ENCODE measurements around the gene DUSP28. TPM values are rescaled to one million over a fixed set of nuclear protein-coding genes. Genes with fewer than 3 reads are reported as not detected.
A peak's percentile ranks its signal among the peaks of the same experiment; 100 is the strongest.

DUSP28 gene
- total and polyA plus RNA-seq, 2 of the 13 experiments (the other 11 are each of a cell fraction or from before 2014, with no cell fraction given): 5.2 to 8.6 TPM

DNA sequence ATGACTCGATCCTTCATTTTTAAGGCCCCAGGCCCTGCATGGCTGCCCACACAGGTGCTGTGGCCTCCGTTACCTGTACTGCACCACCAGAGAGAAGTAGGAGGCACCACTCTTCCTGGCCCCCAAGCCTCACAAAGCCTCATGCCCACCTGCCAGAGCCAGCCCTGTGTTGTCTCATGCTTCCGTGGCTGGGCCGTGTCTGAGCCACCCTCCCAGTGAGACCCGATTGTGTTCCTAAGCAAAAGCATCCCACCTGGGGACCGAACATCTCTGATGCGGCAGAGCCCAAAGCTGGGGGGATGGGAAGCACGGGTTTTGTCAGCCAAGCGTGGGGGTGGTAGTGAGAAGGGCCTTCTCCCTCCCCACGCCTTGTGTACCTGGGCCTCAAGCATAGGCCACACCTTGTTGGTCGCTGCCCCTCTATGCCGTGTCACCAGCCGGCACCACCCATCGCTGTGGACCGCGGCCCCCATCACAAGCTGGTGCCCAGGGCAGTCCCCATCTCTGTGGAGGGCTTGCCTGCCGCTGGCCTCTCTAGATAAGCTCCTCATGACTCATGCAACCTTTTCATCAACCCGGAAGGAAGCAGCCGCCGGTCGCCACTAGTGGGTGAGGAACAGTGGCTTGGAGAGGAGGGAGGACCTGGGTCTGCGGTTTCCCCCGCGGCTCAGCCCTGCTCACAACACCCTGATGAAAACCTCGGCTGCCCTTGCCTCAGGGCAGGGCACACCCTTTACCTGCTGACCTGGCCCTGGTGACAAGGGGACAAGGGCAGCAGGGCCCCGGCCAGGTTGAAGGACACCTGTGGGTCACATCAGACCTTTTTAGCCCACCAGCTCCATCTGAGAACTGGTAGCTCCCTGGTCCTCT lies 5.4 kb downstream of the DUSP28 start (continued):
- TF ChIP-seq, protein P1, sequence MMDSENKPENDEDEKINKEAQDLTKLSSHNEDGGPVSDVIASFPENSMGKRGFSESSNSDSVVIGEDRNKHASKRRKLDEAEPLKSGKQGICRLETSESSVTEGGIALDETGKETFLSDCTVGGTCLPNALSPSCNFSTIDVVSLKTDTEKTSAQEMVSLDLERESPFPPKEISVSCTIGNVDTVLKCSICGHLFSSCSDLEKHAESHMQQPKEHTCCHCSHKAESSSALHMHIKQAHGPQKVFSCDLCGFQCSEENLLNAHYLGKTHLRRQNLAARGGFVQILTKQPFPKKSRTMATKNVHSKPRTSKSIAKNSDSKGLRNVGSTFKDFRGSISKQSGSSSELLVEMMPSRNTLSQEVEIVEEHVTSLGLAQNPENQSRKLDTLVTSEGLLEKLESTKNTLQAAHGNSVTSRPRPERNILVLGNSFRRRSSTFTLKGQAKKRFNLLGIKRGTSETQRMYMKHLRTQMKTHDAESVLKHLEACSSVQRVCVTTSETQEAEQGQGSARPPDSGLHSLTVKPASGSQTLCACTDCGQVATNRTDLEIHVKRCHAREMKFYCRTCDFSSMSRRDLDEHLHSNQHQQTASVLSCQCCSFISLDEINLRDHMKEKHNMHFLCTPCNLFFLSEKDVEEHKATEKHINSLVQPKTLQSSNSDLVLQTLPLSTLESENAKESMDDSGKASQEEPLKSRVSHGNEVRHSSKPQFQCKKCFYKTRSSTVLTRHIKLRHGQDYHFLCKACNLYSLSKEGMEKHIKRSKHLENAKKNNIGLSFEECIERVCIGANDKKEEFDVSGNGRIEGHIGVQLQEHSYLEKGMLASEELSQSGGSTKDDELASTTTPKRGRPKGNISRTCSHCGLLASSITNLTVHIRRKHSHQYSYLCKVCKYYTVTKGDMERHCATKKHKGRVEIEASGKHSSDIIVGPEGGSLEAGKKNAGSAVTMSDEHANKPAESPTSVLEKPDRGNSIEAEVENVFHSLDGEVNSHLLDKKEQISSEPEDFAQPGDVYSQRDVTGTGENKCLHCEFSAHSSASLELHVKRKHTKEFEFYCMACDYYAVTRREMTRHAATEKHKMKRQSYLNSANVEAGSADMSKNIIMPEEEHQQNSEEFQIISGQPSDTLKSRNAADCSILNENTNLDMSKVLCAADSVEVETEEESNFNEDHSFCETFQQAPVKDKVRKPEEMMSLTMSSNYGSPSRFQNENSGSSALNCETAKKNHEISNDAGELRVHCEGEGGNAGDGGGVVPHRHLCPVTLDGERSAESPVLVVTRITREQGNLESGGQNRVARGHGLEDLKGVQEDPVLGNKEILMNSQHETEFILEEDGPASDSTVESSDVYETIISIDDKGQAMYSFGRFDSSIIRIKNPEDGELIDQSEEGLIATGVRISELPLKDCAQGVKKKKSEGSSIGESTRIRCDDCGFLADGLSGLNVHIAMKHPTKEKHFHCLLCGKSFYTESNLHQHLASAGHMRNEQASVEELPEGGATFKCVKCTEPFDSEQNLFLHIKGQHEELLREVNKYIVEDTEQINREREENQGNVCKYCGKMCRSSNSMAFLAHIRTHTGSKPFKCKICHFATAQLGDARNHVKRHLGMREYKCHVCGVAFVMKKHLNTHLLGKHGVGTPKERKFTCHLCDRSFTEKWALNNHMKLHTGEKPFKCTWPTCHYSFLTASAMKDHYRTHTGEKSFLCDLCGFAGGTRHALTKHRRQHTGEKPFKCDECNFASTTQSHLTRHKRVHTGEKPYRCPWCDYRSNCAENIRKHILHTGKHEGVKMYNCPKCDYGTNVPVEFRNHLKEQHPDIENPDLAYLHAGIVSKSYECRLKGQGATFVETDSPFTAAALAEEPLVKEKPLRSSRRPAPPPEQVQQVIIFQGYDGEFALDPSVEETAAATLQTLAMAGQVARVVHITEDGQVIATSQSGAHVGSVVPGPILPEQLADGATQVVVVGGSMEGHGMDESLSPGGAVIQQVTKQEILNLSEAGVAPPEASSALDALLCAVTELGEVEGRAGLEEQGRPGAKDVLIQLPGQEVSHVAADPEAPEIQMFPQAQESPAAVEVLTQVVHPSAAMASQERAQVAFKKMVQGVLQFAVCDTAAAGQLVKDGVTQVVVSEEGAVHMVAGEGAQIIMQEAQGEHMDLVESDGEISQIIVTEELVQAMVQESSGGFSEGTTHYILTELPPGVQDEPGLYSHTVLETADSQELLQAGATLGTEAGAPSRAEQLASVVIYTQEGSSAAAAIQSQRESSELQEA (CRISPR knock-in tag; IDR thresholded peaks at IDR 0.05; ENCODE audit: not compliant biosample characterization): no peak
- TF ChIP-seq MZF1 (CRISPR knock-in tag; IDR thresholded peaks at IDR 0.05; ENCODE audit: borderline replicate concordance) (0 out of 2 replicates have a peak, but pooled peaks have one; percentile 74), JARID2 (CRISPR knock-in tag; IDR thresholded peaks at IDR 0.05; ENCODE audit: insufficient replicate concordance) (no peak), SCMH1 (CRISPR knock-in tag; IDR thresholded peaks at IDR 0.05; ENCODE audit: borderline replicate concordance) (no peak), PHF21A (CRISPR knock-in tag; IDR thresholded peaks at IDR 0.05) (peak; percentile 32; the same call in 1 of the 2 replicates), ZNF180 (CRISPR knock-in tag; IDR thresholded peaks at IDR 0.05; ENCODE audit: borderline replicate concordance, low read depth) (no peak), ZNF274 (CRISPR knock-in tag; IDR thresholded peaks at IDR 0.05) (0 out of 2 replicates have a peak, but pooled peaks have one; percentile 30), HDAC2 (CRISPR knock-in tag; IDR thresholded peaks at IDR 0.05) (peak; percentile 74; the same call in 1 of the 2 replicates), YEATS2 (CRISPR knock-in tag; IDR thresholded peaks at IDR 0.05; ENCODE audit: borderline replicate concordance) (peak; percentile 67), NBN (conservative IDR thresholded peaks at IDR 0.05) (no peak), ZNF549 (CRISPR knock-in tag; IDR thresholded peaks at IDR 0.05) (no peak)
- TF ChIP-seq, protein P2, sequence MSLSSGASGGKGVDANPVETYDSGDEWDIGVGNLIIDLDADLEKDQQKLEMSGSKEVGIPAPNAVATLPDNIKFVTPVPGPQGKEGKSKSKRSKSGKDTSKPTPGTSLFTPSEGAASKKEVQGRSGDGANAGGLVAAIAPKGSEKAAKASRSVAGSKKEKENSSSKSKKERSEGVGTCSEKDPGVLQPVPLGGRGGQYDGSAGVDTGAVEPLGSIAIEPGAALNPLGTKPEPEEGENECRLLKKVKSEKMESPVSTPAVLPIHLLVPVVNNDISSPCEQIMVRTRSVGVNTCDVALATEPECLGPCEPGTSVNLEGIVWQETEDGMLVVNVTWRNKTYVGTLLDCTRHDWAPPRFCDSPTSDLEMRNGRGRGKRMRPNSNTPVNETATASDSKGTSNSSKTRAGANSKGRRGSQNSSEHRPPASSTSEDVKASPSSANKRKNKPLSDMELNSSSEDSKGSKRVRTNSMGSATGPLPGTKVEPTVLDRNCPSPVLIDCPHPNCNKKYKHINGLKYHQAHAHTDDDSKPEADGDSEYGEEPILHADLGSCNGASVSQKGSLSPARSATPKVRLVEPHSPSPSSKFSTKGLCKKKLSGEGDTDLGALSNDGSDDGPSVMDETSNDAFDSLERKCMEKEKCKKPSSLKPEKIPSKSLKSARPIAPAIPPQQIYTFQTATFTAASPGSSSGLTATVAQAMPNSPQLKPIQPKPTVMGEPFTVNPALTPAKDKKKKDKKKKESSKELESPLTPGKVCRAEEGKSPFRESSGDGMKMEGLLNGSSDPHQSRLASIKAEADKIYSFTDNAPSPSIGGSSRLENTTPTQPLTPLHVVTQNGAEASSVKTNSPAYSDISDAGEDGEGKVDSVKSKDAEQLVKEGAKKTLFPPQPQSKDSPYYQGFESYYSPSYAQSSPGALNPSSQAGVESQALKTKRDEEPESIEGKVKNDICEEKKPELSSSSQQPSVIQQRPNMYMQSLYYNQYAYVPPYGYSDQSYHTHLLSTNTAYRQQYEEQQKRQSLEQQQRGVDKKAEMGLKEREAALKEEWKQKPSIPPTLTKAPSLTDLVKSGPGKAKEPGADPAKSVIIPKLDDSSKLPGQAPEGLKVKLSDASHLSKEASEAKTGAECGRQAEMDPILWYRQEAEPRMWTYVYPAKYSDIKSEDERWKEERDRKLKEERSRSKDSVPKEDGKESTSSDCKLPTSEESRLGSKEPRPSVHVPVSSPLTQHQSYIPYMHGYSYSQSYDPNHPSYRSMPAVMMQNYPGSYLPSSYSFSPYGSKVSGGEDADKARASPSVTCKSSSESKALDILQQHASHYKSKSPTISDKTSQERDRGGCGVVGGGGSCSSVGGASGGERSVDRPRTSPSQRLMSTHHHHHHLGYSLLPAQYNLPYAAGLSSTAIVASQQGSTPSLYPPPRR (CRISPR knock-in tag; IDR thresholded peaks at IDR 0.05; ENCODE audit: borderline replicate concordance): 0 out of 2 replicates have a peak, but pooled peaks have one; percentile 11
